ENCODE data around the gene VGF.
A peak's percentile ranks its signal among the peaks of the same experiment; 100 is the strongest.
"Not testable (repeated sequence)": the region's sequence is repeated elsewhere in the genome, so short reads cannot be mapped to it uniquely, and the experiment has no call there.

VGF gene

GRCh38 chr7:101134399-101134980 lies 30.9 kb downstream of the VGF start:
- no peak for DNase-seq

- no peak for DNase-seq
These were observed 31.6 kb downstream of the VGF start for GRCh38 chr7:101133621-101134398.

GRCh38 chr7:101132626-101133600 lies 32.5 kb downstream of the VGF start:
- DNase-seq: not testable (repeated sequence)

GRCh38 chr7:101129603-101130117 lies 35.7 kb downstream of the VGF start:
- no peak for DNase-seq

GRCh38 chr7:101128040-101128834 lies 37.1 kb downstream of the VGF start:
- DNase-seq: no peak

- no peak for DNase-seq
These were observed 37.8 kb downstream of the VGF start for GRCh38 chr7:101127460-101128039.

GRCh38 chr7:101126651-101127459 lies 38.5 kb downstream of the VGF start, which contains the start of gene SERPINE1:
TSS of gene SERPINE1 (plus strand) at chr7:101127104. CDS start at chr7:101128394, 1,290 bp downstream.
- peak; percentile 11 for DNase-seq

GRCh38 chr7:101125989-101126650 lies 39.2 kb downstream of the VGF start:
- no peak for DNase-seq

- DNase-seq: no peak
These were observed 40.9 kb downstream of the VGF start for GRCh38 chr7:101124376-101125056.

GRCh38 chr7:101123703-101124068 lies 41.7 kb downstream of the VGF start:
- no peak for DNase-seq

- DNase-seq: no peak
These were observed 42.3 kb downstream of the VGF start for GRCh38 chr7:101122933-101123702.

GRCh38 chr7:101121991-101122932 lies 43.1 kb downstream of the VGF start:
- DNase-seq: no peak

GRCh38 chr7:101121631-101121990 lies 43.8 kb downstream of the VGF start:
- not testable (repeated sequence) for DNase-seq

GRCh38 chr7:101120315-101120714 lies 45.1 kb downstream of the VGF start:
- no peak for DNase-seq

GRCh38 chr7:101119876-101120275 lies 45.5 kb downstream of the VGF start:
- DNase-seq: no peak

GRCh38 chr7:101118856-101119255 lies 46.5 kb downstream of the VGF start:
- DNase-seq: no peak

- DNase-seq: no peak
These were observed 48.5 kb downstream of the VGF start for GRCh38 chr7:101116898-101117297.

- DNase-seq: no peak
These were observed 50.2 kb downstream of the VGF start for GRCh38 chr7:101115215-101115614.

Measured in T-helper 9 cell (primary cell).